ENCODE results near the gene PDE6C.

Gene PDE6C

GRCh38 chr10:93568105-93568390 is 44.3 kb upstream of the PDE6C start:
- TF ChIP-seq EZH2phosphoT487 (IDR thresholded peaks at IDR 0.05; ENCODE audit: low read depth) (no peak), CTCF (IDR thresholded peaks at IDR 0.05; ENCODE audit: low read depth, low read length) (no peak)
- Histone ChIP-seq H3K4me1 (ENCODE audit: low read length) (peaks cover 2% of the 10 kb centered on the region), H4K20me1 (ENCODE audit: insufficient read depth, low read length) (no peaks in the 10 kb centered on the region), H3K27me3 (ENCODE audit: low read depth, low read length) (no peaks in the 10 kb centered on the region), H3K4me2 (ENCODE audit: low read length) (no peak overlapping the region), H3K4me3 (ENCODE audit: low read length) (no peak overlapping the region), H3K27ac (ENCODE audit: low read length) (no peak overlapping the region), H3K9ac (ENCODE audit: low read length) (no peak overlapping the region), H3K36me3 (replicated peaks; ENCODE audit: low read depth, low read length) (no peaks in the 10 kb centered on the region), H2AFZ (ENCODE audit: low read depth, low read length) (no peak overlapping the region), H3K79me2 (ENCODE audit: low read length) (no peaks in the 10 kb centered on the region), H3K9me3 (ENCODE audit: insufficient read depth, low read length) (no peaks in the 10 kb centered on the region)

- no peaks in the 10 kb centered on the region for H3K36me3 ChIP-seq (replicated peaks; ENCODE audit: low read depth, low read length)
- H3K9me3 ChIP-seq (ENCODE audit: insufficient read depth, low read length), result no peaks in the 10 kb centered on the region
- H4K20me1 ChIP-seq (ENCODE audit: insufficient read depth, low read length), result no peaks in the 10 kb centered on the region
- TF ChIP-seq EZH2phosphoT487 (IDR thresholded peaks at IDR 0.05; ENCODE audit: low read depth) (no peak), CTCF (IDR thresholded peaks at IDR 0.05; ENCODE audit: low read depth, low read length) (no peak)
- H3K4me1 ChIP-seq (ENCODE audit: low read length), result peaks cover 8% of the 10 kb centered on the region
- H3K79me2 ChIP-seq (ENCODE audit: low read length), result no peaks in the 10 kb centered on the region
- H3K4me2 ChIP-seq (ENCODE audit: low read length), result no peak overlapping the region
- H3K9ac ChIP-seq (ENCODE audit: low read length), result no peak overlapping the region
- H2AFZ ChIP-seq (ENCODE audit: low read depth, low read length), result no peak overlapping the region
- H3K4me3 ChIP-seq (ENCODE audit: low read length), result no peak overlapping the region
- H3K27me3 ChIP-seq (ENCODE audit: low read depth, low read length), result no peaks in the 10 kb centered on the region
- no peak overlapping the region for H3K27ac ChIP-seq (ENCODE audit: low read length)
These were observed 42.0 kb upstream of the PDE6C start for GRCh38 chr10:93570383-93570782.

DNA sequence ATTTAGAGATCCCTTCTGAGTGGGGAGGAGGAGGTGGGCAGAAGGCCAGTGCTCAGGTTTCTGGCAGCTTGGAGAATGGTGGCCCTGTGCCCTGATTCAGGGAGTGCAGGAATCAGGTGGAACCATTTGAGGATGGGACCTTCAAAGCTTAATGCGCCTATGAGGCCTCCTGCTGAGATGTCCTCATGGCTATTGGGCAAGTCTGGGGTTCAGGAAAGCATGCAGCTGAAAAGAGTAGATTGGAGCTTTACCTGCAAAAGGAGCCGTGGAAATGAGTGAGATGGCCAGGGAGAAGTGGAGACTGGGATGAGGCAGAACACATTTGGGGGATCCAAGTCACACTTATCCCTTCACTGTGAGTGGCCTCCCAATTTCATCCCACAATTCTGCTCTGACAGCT is 39.7 kb upstream of the PDE6C start:
- H3K9me3 ChIP-seq (ENCODE audit: insufficient read depth, low read length), result no peaks in the 10 kb centered on the region
- H3K36me3 ChIP-seq (replicated peaks; ENCODE audit: low read depth, low read length), result no peaks in the 10 kb centered on the region
- H3K4me2 ChIP-seq (ENCODE audit: low read length), result no peak overlapping the region
- TF ChIP-seq CTCF (IDR thresholded peaks at IDR 0.05; ENCODE audit: low read depth, low read length) (no peak), EZH2phosphoT487 (IDR thresholded peaks at IDR 0.05; ENCODE audit: low read depth) (no peak)
- H3K4me3 ChIP-seq (ENCODE audit: low read length), result no peak overlapping the region
- H3K79me2 ChIP-seq (ENCODE audit: low read length), result no peaks in the 10 kb centered on the region
- no peak overlapping the region for H3K9ac ChIP-seq (ENCODE audit: low read length)
- H3K27ac ChIP-seq (ENCODE audit: low read length), result no peak overlapping the region
- H3K4me1 ChIP-seq (ENCODE audit: low read length), result peaks cover 8% of the 10 kb centered on the region
- H4K20me1 ChIP-seq (ENCODE audit: insufficient read depth, low read length), result no peaks in the 10 kb centered on the region
- no peaks in the 10 kb centered on the region for H3K27me3 ChIP-seq (ENCODE audit: low read depth, low read length)
- no peak overlapping the region for H2AFZ ChIP-seq (ENCODE audit: low read depth, low read length)

DNA sequence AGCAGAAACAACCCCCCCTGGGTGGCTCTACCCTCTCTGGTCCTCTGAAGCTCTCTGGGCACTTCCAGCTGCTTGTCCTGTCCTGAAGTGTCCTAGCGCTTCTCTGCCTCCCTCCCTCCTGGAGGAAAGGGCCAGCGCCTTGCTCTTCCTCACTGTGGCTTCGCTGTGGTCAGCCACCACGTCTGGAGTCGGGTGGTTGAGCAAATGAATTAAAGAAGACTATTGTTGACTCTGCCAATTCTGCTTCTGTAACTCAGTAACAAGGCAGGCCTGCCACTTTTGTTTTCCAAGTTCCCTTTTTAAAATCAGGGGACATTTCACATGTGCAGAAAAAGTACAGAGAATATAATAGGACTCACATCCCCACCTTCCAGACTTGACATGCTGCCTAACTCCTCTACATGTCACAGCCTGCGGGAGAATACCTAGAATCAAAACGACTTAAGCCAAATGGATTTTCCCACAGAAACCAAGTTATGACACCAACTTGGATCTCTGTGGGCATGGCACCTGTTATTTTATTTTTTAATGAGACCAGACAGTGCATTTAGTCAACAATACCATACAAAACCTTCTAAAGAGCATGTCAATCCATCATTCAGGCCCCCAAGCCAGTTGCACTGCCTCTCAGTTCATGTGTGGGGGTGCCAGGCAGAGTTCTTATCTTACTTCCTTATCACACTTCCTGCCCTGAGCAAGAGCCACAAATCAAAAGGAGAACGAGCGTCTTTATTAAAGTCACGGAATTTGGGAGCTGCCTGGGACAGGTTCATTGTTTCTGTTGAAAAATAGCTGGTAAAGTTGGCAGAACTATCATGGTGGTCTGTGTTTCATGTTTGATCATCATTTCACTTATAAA is 39.1 kb upstream of the PDE6C start:
- Histone ChIP-seq H3K27ac (ENCODE audit: low read length) (no peak overlapping the region), H3K4me3 (ENCODE audit: low read length) (no peak overlapping the region), H3K4me2 (ENCODE audit: low read length) (no peak overlapping the region), H3K36me3 (replicated peaks; ENCODE audit: low read depth, low read length) (no peaks in the 10 kb centered on the region), H3K9ac (ENCODE audit: low read length) (no peak overlapping the region), H3K79me2 (ENCODE audit: low read length) (no peaks in the 10 kb centered on the region), H3K9me3 (ENCODE audit: insufficient read depth, low read length) (no peaks in the 10 kb centered on the region), H3K4me1 (ENCODE audit: low read length) (peaks cover 8% of the 10 kb centered on the region), H2AFZ (ENCODE audit: low read depth, low read length) (no peak overlapping the region), H4K20me1 (ENCODE audit: insufficient read depth, low read length) (no peaks in the 10 kb centered on the region), H3K27me3 (ENCODE audit: low read depth, low read length) (no peaks in the 10 kb centered on the region)
- TF ChIP-seq EZH2phosphoT487 (IDR thresholded peaks at IDR 0.05; ENCODE audit: low read depth) (no peak), CTCF (IDR thresholded peaks at IDR 0.05; ENCODE audit: low read depth, low read length) (no peak)

Data from OCI-LY3 (cell line).